GM12878 (cell line): ENCODE data around the gene SRD5A2. TPM values are rescaled to one million over a fixed set of nuclear protein-coding genes. Genes with fewer than 3 reads are reported as not detected.

Experiments used
- ATAC-seq: fragments of 200-7000 bp; cut with Tn5 transposase; 3 replicates; pipeline ENCODE4 v1.9.1; 2020; ENCODE audit warnings: mild to moderate bottlenecking, moderate library complexity
- BruUV-seq: library from RNA; stranded (reverse); fragments of 400-500 nt; replicated peaks from 2 replicates; lab custom pipeline; 2021; lab: Mats Ljungman, UMichigan
- CTCF ChIA-PET: fragments of 300-600 bp; sonication (Branson Sonifier 250); formaldehyde crosslinking; extraction: SDS; loops from one replicate; lab custom pipeline; 2021; ENCODE audit warnings: inconsistent platforms; lab: Yijun Ruan, JAX
- POLR2A ChIA-PET: fragments of 350-600 bp; formaldehyde crosslinking; extraction: SDS; loops from one replicate; lab custom pipeline; 2021; ENCODE audit warnings: inconsistent platforms; lab: Charles Lee
- RAD21 ChIA-PET: fragments of 300-600 bp; sonication (Branson Sonifier 250); formaldehyde crosslinking; loops from one replicate; lab custom pipeline; 2023; ENCODE audit warnings: antibody characterized with exemption; ENCODE audit not compliant: unreplicated experiment; lab: Charles Lee
- SMC1A ChIA-PET: fragments of 300-600 bp; sonication (Branson Sonifier 250); formaldehyde crosslinking; loops from one replicate; lab custom pipeline; 2023; ENCODE audit not compliant: unreplicated experiment, uncharacterized antibody; lab: Charles Lee
- DNase-seq: peaks from one replicate; pipeline ENCODE4 v3.0.0-alpha.2; 2011; ENCODE audit warnings: low read depth, low spot score
- FAIRE-seq: peaks from 3 replicates; lab custom pipeline; 2011; peaks lifted over from hg19 to GRCh38; lab: Jason Lieb, UNC
- H2AFZ ChIP-seq: 2 replicates; pipeline ENCODE4 v1.6.0; 2011; ENCODE audit warnings: low read depth, low read length, control low read depth; ENCODE audit not compliant: control insufficient read depth
- H3K27ac ChIP-seq: 2 replicates; pipeline ENCODE4 v1.5.1; 2011; ENCODE audit warnings: control low read depth; ENCODE audit not compliant: control insufficient read depth, insufficient read depth
- H3K27me3 ChIP-seq, 2 experiments: replicated peaks in 1 of 2; 2 replicates each; pipeline versions ENCODE4 v1.6.0 to v1.6.1; 2011; ENCODE audit warnings: low read length in 1 of 2; ENCODE audit not compliant: control insufficient read depth in 2 of 2, insufficient read depth in 2 of 2
- H3K36me3 ChIP-seq, 2 experiments: 2 replicates each; pipeline ENCODE4 v1.5.1; 2011; ENCODE audit warnings: low read length in 1 of 2; ENCODE audit not compliant: control insufficient read depth in 2 of 2, insufficient read depth in 2 of 2
- H3K4me1 ChIP-seq: 2 replicates; pipeline ENCODE4 v1.6.1; 2011; ENCODE audit warnings: mild to moderate bottlenecking, low read length, moderate library complexity, mixed read lengths; ENCODE audit not compliant: control insufficient read depth, insufficient read depth
- H3K4me2 ChIP-seq: 2 replicates; pipeline ENCODE4 v1.6.0; 2011; ENCODE audit warnings: control low read depth; ENCODE audit not compliant: control insufficient read depth, insufficient read depth
- H3K4me3 ChIP-seq: fragments of 200-600 bp; sonication (generic); 2 replicates; pipeline ENCODE4 v1.5.1; 2016
- H3K79me2 ChIP-seq: 2 replicates; pipeline ENCODE4 v1.6.0; 2011; ENCODE audit warnings: low read length; ENCODE audit not compliant: control insufficient read depth, insufficient read depth
- H3K9ac ChIP-seq: 2 replicates; pipeline ENCODE4 v1.8.0; 2011; ENCODE audit warnings: low read length, control low read depth, mixed read lengths; ENCODE audit not compliant: control insufficient read depth, insufficient read depth
- H3K9me3 ChIP-seq: replicated peaks from 3 replicates; pipeline ENCODE4 v1.5.1; 2011; ENCODE audit warnings: mild to moderate bottlenecking, low read length; ENCODE audit not compliant: control insufficient read depth, insufficient read depth
- H4K20me1 ChIP-seq: 2 replicates; pipeline ENCODE4 v1.6.0; 2011; ENCODE audit not compliant: control insufficient read depth, insufficient read depth
- CBX5 ChIP-seq: sonication (generic); IDR thresholded peaks from 2 replicates; pipeline ENCODE4 v1.6.1; 2016; ENCODE audit warnings: low read depth, moderate library complexity, mild to moderate bottlenecking, inconsistent platforms
- CHD4 ChIP-seq: fragments of 200-600 bp; sonication (generic); IDR thresholded peaks from 2 replicates; pipeline ENCODE4 v1.6.1; 2016; ENCODE audit warnings: mild to moderate bottlenecking
- CREM ChIP-seq: IDR thresholded peaks from 2 replicates; pipeline ENCODE4 v1.6.1; 2014; ENCODE audit warnings: antibody characterized with exemption, low read depth
- DPF2 ChIP-seq: fragments of 450-650 bp; IDR thresholded peaks from 2 replicates; pipeline ENCODE4 v1.6.1; 2017; ENCODE audit warnings: mild to moderate bottlenecking
- GATAD2B ChIP-seq: fragments of 450-650 bp; conservative IDR thresholded peaks from 2 replicates; pipeline ENCODE4 v1.6.1; 2017; ENCODE audit warnings: low read depth, mild to moderate bottlenecking, moderate library complexity
- NFXL1 ChIP-seq: fragments of 450-650 bp; IDR thresholded peaks from 2 replicates; pipeline ENCODE4 v1.6.1; 2017; ENCODE audit warnings: antibody characterized with exemption, mild to moderate bottlenecking, borderline replicate concordance
- RAD21 ChIP-seq: IDR thresholded peaks from 2 replicates; pipeline ENCODE4 v1.6.1; 2011; ENCODE audit warnings: mild to moderate bottlenecking, low read depth, low read length, moderate library complexity; ENCODE audit not compliant: insufficient read depth
- RBBP5 ChIP-seq: fragments of 200-600 bp; sonication (generic); conservative IDR thresholded peaks from 2 replicates; pipeline ENCODE4 v1.6.1; 2016
- SIX5 ChIP-seq: IDR thresholded peaks from 2 replicates; pipeline ENCODE4 v1.6.1; 2011; ENCODE audit warnings: mild to moderate bottlenecking, low read depth, low read length, moderate library complexity; ENCODE audit not compliant: severe bottlenecking
- SP1 ChIP-seq: IDR thresholded peaks from one replicate; pipeline ENCODE4 v1.6.1; 2011; ENCODE audit warnings: low read depth, low read length
- SUZ12 ChIP-seq: fragments of 200-600 bp; sonication (generic); IDR thresholded peaks from one replicate; pipeline ENCODE4 v1.6.1; 2018; ENCODE audit warnings: antibody characterized with exemption, mild to moderate bottlenecking; ENCODE audit not compliant: unreplicated experiment
- TCF3 ChIP-seq: IDR thresholded peaks from 2 replicates; pipeline ENCODE4 v1.6.1; 2012; ENCODE audit warnings: low read depth, mild to moderate bottlenecking, low read length, borderline replicate concordance; ENCODE audit not compliant: insufficient read depth
- WRNIP1 ChIP-seq: IDR thresholded peaks from 2 replicates; pipeline ENCODE4 v1.6.1; 2011; ENCODE audit warnings: low read depth, low read length, improper control_type of control experiment, borderline replicate concordance
- ZNF622 ChIP-seq: fragments of 450-650 bp; IDR thresholded peaks from 2 replicates; pipeline ENCODE4 v1.6.1; 2017; ENCODE audit warnings: mild to moderate bottlenecking, inconsistent platforms
- WGBS: methylation state at CpG from one replicate; pipeline ENCODE4 v1.1.6; 2016; ENCODE audit warnings: low lambda C conversion rate; ENCODE audit not compliant: insufficient replicate concordance, insufficient coverage; ENCODE audit errors: missing lambda C conversion rate; 5-methylcytosine and 5-hydroxymethylcytosine counted together
- in situ Hi-C: fragments of 300-500 bp; cut with MboI; formaldehyde crosslinking; loops from 9 replicates; pipeline ENCODE4 v1.14.3; 2018; ENCODE audit warnings: mixed read lengths
- intact Hi-C: fragments of 100-400 bp; cut with micrococcal nuclease; formaldehyde crosslinking; loops from one replicate; pipeline ENCODE4 v1.14.2; 2022; ENCODE audit not compliant: unreplicated experiment
- polyA plus RNA-seq, 11 experiments: library from polyadenylated mRNA; depleted of rRNA in 4 of 11; unstranded in 6 of 11; stranded (reverse) in 5 of 11; fragments of >200 nt; fragmentation: Nextera tagmentation in 4 of 11; fragmentation: Illumina TruSeq in 1 of 11; extraction: Ambion mirVana in 4 of 11; extraction: Trizol in 1 of 11; gene quantifications; 1 replicate in 1 of 11; 2 replicates in 10 of 11; pipeline versions ENCODE4 v1.2.1 to v1.2.3, GENCODE V29; 2011 to 2016; ENCODE audit warnings: inconsistent platforms in 2 of 11, missing spikeins in 2 of 11, low read depth in 1 of 11
- total RNA-seq, 4 experiments: library from RNA; depleted of rRNA in 3 of 4; stranded (reverse); fragments of >200 nt in 3 of 4; fragmentation: Illumina TruSeq in 1 of 4; extraction: Trizol in 1 of 4; gene quantifications; 2 replicates each; pipeline versions ENCODE4 v1.2.1 to v1.2.3, GENCODE V29; 2013 to 2021
- TF ChIP-seq, protein P1 (sequence below): fragments of 450-650 bp; IDR thresholded peaks from 2 replicates; pipeline ENCODE4 v1.6.1; 2017; ENCODE audit warnings: low read depth, mild to moderate bottlenecking, moderate library complexity

Gene SRD5A2
- total and polyA plus RNA-seq, 10 of the 15 experiments (the other 5 are each of a cell fraction or from before 2014, with no cell fraction given): 0.01 TPM; not detected in 7

DNA sequence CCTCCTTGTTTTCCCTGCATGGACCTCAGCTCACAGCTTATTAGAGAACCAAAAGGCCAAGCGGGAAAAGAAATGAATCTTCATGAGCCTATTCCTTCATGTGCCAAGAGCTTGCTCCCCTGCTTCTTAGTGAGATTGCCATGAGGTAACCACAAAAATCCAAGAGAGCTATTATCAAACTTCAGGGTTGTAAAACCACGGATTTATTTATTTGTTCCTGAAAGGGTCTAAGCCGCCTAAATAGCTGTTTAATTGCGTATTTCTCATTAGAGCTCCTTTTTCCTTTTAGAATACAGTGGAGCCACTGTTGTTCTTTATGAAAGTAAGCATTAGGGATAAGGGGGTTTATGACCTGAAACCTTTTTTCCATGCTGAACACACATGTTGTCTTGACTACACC lies 58.0 kb downstream of the SRD5A2 start:
- ATAC-seq (no peak), FAIRE-seq (no peak), DNase-seq (no peak)
- Histone ChIP-seq H3K9me3 (no peaks in the 10 kb centered on the region), H3K4me1 (no peaks in the 10 kb centered on the region), H3K4me2 (no peak overlapping the region), H4K20me1 (no peaks in the 10 kb centered on the region; the same call in 1 of the 2 replicates), H2AFZ (no peak overlapping the region), H3K36me3 (no peaks in the 10 kb centered on the region), H3K9ac (no peak overlapping the region), H3K27ac (no peak overlapping the region), H3K4me3 (no peak overlapping the region), H3K27me3 (peaks cover 0 to 2% of the 10 kb centered on the region in 2 experiments; a peak in 3 of 4 replicates), H3K79me2 (no peaks in the 10 kb centered on the region)
- intact Hi-C loops (loop anchor here (5.0 kb wide), 1 partner anchor 110 kb away; the partner anchor contains the start of gene XDH), in situ Hi-C loops (loop anchor here (5.0 kb wide), 1 partner anchor 805 kb away; no protein-coding TSS in a partner anchor)
- POLR2A ChIA-PET: no interaction called here
- 10% methylated on average over 4 of the region's 4 CpGs for WGBS
- RAD21 ChIA-PET: no interaction called here
- TF ChIP-seq SIX5 (no peak), NFXL1 (no peak), WRNIP1 (no peak), SP1 (no peak), TCF3 (no peak), DPF2 (no peak), CHD4 (no peak), RBBP5 (no peak), GATAD2B (no peak), SUZ12 (no peak), RAD21 (no peak), CREM (no peak), ZNF622 (no peak), CBX5 (no peak)
- TF ChIP-seq, protein P1, sequence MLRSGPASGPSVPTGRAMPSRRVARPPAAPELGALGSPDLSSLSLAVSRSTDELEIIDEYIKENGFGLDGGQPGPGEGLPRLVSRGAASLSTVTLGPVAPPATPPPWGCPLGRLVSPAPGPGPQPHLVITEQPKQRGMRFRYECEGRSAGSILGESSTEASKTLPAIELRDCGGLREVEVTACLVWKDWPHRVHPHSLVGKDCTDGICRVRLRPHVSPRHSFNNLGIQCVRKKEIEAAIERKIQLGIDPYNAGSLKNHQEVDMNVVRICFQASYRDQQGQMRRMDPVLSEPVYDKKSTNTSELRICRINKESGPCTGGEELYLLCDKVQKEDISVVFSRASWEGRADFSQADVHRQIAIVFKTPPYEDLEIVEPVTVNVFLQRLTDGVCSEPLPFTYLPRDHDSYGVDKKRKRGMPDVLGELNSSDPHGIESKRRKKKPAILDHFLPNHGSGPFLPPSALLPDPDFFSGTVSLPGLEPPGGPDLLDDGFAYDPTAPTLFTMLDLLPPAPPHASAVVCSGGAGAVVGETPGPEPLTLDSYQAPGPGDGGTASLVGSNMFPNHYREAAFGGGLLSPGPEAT: no peak
- no TSS peak for BruUV-seq
- SMC1A ChIA-PET: interaction anchor here (0.6 to 1.9 kb wide), 11 partner anchors 13 to 811 kb away, joined by 3 to 6 read pairs (median 3); partner anchors contain the start of gene XDH
- CTCF ChIA-PET: interaction anchor here (0.6 to 3.8 kb wide), 20 partner anchors 10 to 809 kb away, joined by 3 to 47 read pairs (median 3); no protein-coding TSS in a partner anchor
